ENCODE data around the gene SACM1L.

SACM1L gene

GRCh38 chr3:45688882-45689786 is at the start of gene SACM1L:
SACM1L (plus strand) TSS chr3:45689396; CDS start chr3:45689466, 70 bp downstream.
- peak; percentile 92 for DNase-seq

GRCh38 chr3:45640091-45640507 is 49.1 kb upstream of the SACM1L start:
- DNase-seq, result no peak

GRCh38 chr3:45640724-45641361 is 48.4 kb upstream of the SACM1L start:
- no peak for DNase-seq

GRCh38 chr3:45641756-45642155 is 47.4 kb upstream of the SACM1L start:
- DNase-seq, result no peak

GRCh38 chr3:45642731-45643152 is 46.5 kb upstream of the SACM1L start:
- no peak for DNase-seq

GRCh38 chr3:45644063-45644790 is 45.0 kb upstream of the SACM1L start:
- DNase-seq, result no peak

GRCh38 chr3:45644791-45645201 is 44.4 kb upstream of the SACM1L start:
- DNase-seq, result no peak

- DNase-seq, result no peak
Measured at GRCh38 chr3:45646051-45646585, 43.1 kb upstream of the SACM1L start.

- DNase-seq, result no peak
Measured at GRCh38 chr3:45647148-45647619, 42.0 kb upstream of the SACM1L start.

GRCh38 chr3:45653205-45653604 is 36.0 kb upstream of the SACM1L start:
- DNase-seq, result no peak

- no peak for DNase-seq
Measured at GRCh38 chr3:45654397-45654944, 34.7 kb upstream of the SACM1L start.

GRCh38 chr3:45655906-45656305 is 33.3 kb upstream of the SACM1L start:
- DNase-seq, result no peak

- peak; percentile 40 for DNase-seq
Measured at GRCh38 chr3:45656575-45657363, 32.4 kb upstream of the SACM1L start.

GRCh38 chr3:45657853-45658252 is 31.3 kb upstream of the SACM1L start:
- no peak for DNase-seq

- peak; percentile 23 for DNase-seq
Measured at GRCh38 chr3:45659661-45660566, 29.3 kb upstream of the SACM1L start.

- no peak for DNase-seq
Measured at GRCh38 chr3:45660567-45660901, 28.7 kb upstream of the SACM1L start.

- DNase-seq, result no peak
Measured at GRCh38 chr3:45664578-45664977, 24.6 kb upstream of the SACM1L start.

- DNase-seq, result no peak
Measured at GRCh38 chr3:45665101-45665572, 24.1 kb upstream of the SACM1L start.

- no peak for DNase-seq
Measured at GRCh38 chr3:45666757-45667431, 22.3 kb upstream of the SACM1L start.

GRCh38 chr3:45667569-45667934 is 21.6 kb upstream of the SACM1L start:
- DNase-seq, result no peak

Data from NCI-H510A (cell line).